ENCODE results near the gene RBM19.

- no peak for TF ChIP-seq HDGF (IDR thresholded peaks at IDR 0.05; ENCODE audit: borderline replicate concordance)
- TF ChIP-seq PKNOX1 (IDR thresholded peaks at IDR 0.05): no peak
- TF ChIP-seq ARNT (IDR thresholded peaks at IDR 0.05): no peak
- TF ChIP-seq SP1 (IDR thresholded peaks at IDR 0.05): no peak
- TF ChIP-seq FOXA1 (IDR thresholded peaks at IDR 0.05): no peak
- no peak for TF ChIP-seq ELF4 (IDR thresholded peaks at IDR 0.05)
- TF ChIP-seq TARDBP (IDR thresholded peaks at IDR 0.05): no peak
- TF ChIP-seq NFRKB (IDR thresholded peaks at IDR 0.05): no peak
- no peak for TF ChIP-seq CTBP1 (IDR thresholded peaks at IDR 0.05; ENCODE audit: borderline replicate concordance)
These were observed 38.3 kb upstream of the RBM19 start for GRCh38 chr12:114004402-114004801.
